Transverse colon (tissue), 4 donors: Measurements from ENCODE around the gene FKRP. TPM values are rescaled to one million over a fixed set of nuclear protein-coding genes. Genes with fewer than 3 reads are reported as not detected.
A peak's percentile ranks its signal among the peaks of the same experiment; 100 is the strongest.

Experiments
- DNase-seq: peaks from one replicate; pipeline ENCODE4 v3.0.0-alpha.2; 2019
- H3K27ac ChIP-seq, 4 donors: fragments of 200-600 bp; sonication (generic); 2 replicates each; pipeline ENCODE4 v1.5.1; 2016 to 2018; ENCODE audit warnings: inconsistent platforms in 4 of 4
- H3K27me3 ChIP-seq: fragments of 200-600 bp; sonication (generic); 2 replicates; pipeline ENCODE4 v1.5.1; 2017; ENCODE audit warnings: inconsistent platforms
- H3K36me3 ChIP-seq, 4 donors: fragments of 200-600 bp; sonication (generic); 2 replicates each; pipeline ENCODE4 v1.5.1; 2017 to 2019; ENCODE audit warnings: inconsistent platforms in 4 of 4
- H3K4me1 ChIP-seq, 4 donors: fragments of 200-600 bp; sonication (generic); 2 replicates each; pipeline ENCODE4 v1.5.1; 2017 to 2020; ENCODE audit warnings: inconsistent platforms in 4 of 4
- H3K4me3 ChIP-seq, 4 donors: fragments of 200-600 bp; sonication (generic); 1 replicate in 1 of 4; 2 replicates in 3 of 4; pipeline versions ENCODE4 v1.5.1 to v1.6.1; 2017 to 2019; ENCODE audit warnings: inconsistent platforms in 4 of 4
- H3K9me3 ChIP-seq, 2 donors: fragments of 200-600 bp; sonication (generic); 2 replicates each; pipeline ENCODE4 v1.5.1; 2017 to 2019; ENCODE audit warnings: inconsistent platforms in 2 of 2
- CTCF ChIP-seq, 5 experiments: fragments of 200-600 bp in 3 of 5; fragments of 450-650 bp in 2 of 5; sonication (generic) in 3 of 5; IDR thresholded peaks; 1 replicate in 2 of 5; 2 replicates in 3 of 5; pipeline ENCODE4 v1.5.1; 2016 to 2017; ENCODE audit warnings: antibody characterized with exemption in 5 of 5, inconsistent platforms in 3 of 5, mild to moderate bottlenecking in 2 of 5, moderate library complexity in 1 of 5
- EP300 ChIP-seq: sonication (generic); formaldehyde crosslinking; IDR thresholded peaks from one replicate; pipeline ENCODE4 v1.6.1; 2017; ENCODE audit warnings: antibody characterized with exemption, low read depth
- POLR2A ChIP-seq: fragments of 450-650 bp; IDR thresholded peaks from one replicate; pipeline ENCODE4 v1.6.1; 2016; ENCODE audit warnings: antibody characterized with exemption, mild to moderate bottlenecking, moderate library complexity
- POLR2AphosphoS5 ChIP-seq, 3 donors: sonication (generic); formaldehyde crosslinking; IDR thresholded peaks; one replicate each; pipeline ENCODE4 v1.6.1; 2016; ENCODE audit warnings: antibody characterized with exemption in 3 of 3
- WGBS, 2 donors: methylation state at CpG; one replicate each; pipeline ENCODE4 v1.1.5; 2018; ENCODE audit warnings: low coverage in 1 of 2; 5-methylcytosine and 5-hydroxymethylcytosine counted together
- in situ Hi-C, 4 donors: fragments of 200-750 bp; cut with MboI; loops; one replicate each; pipeline versions ENCODE4 v1.15.0 to v1.15.1; 2017; ENCODE audit warnings: low sequenced_read_pairs in 3 of 4, low pct_ligation_motif_present in 1 of 4, low pct_unique_long_range_greater_than_20kb in 1 of 4
- intact Hi-C: fragments of 100-400 bp; cut with DNase I; formaldehyde crosslinking; loops from one replicate; pipeline ENCODE4 v1.15.1; 2023; ENCODE audit warnings: low total_unique reads
- total RNA-seq, 4 donors: library from RNA; depleted of rRNA; stranded (reverse); fragments of >200 nt; gene quantifications; one replicate each; pipeline ENCODE4 v1.1.0, GENCODE V29; 2016

FKRP gene
- total RNA-seq = 10 to 100 TPM in 3 of 4 donors, 1 to 10 TPM in 1; 9.7 to 16.1 (median 11.8) TPM

- H3K27me3 ChIP-seq = no peaks in the 10 kb centered on the region
- DNase-seq = no peak
- peaks cover 11 to 34% (median 19%) of the 10 kb centered on the region in 4 donors for H3K4me1 ChIP-seq
- H3K36me3 ChIP-seq = no peaks in the 10 kb centered on the region
- no peaks in the 10 kb centered on the region for H3K9me3 ChIP-seq
- WGBS, 2 donors = 1% methylated on average over 53 of the region's 68 CpGs; no CpG with 5 or more reads in 1 of the 2 donors
- peak within 1 kb of the TSS; percentile 92 to 100 (median 96) for H3K4me3 ChIP-seq
- in situ Hi-C loops = no loop called here
- intact Hi-C loops = loop anchor here (5.0 kb wide), 2 partner anchors 43 to 143 kb away; partner anchors contain the start of gene CALM3
- no peak for TF ChIP-seq EP300
- TF ChIP-seq POLR2AphosphoS5 (IDR thresholded peaks at IDR 0.05) = no peak
- TF ChIP-seq CTCF (IDR thresholded peaks at IDR 0.05) = no peak
- TF ChIP-seq POLR2A = no peak
- H3K27ac ChIP-seq = peak within 1 kb of the TSS; percentile 88 to 96 (median 94)
These were observed at the start of gene FKRP for GRCh38 chr19:46745521-46746280. Gene FKRP (plus strand): TSS chr19:46746057. CDS start chr19:46755451, 9,394 bp downstream.

GRCh38 chr19:46696866-46697203 lies 49.0 kb upstream of the FKRP start:
- in situ Hi-C loops (no loop called here), intact Hi-C loops (no loop called here)
- Histone ChIP-seq H3K9me3 (no peaks in the 10 kb centered on the region), H3K4me1 (peaks cover 0 to 10% (median 6%) of the 10 kb centered on the region in 4 donors), H3K4me3 (no peak overlapping the region), H3K36me3 (peaks cover 0 to 78% (median 32%) of the 10 kb centered on the region in 4 donors), H3K27ac (peak overlapping the region in 3 of 4 donors; percentile 9 to 27 (median 22)), H3K27me3 (no peaks in the 10 kb centered on the region)
- TF ChIP-seq CTCF (IDR thresholded peaks at IDR 0.05) (no peak), POLR2A (no peak), POLR2AphosphoS5 (IDR thresholded peaks at IDR 0.05) (no peak), EP300 (no peak)
- 67 to 84% methylated on average over 2 to 9 of the region's 9 CpGs for WGBS, 2 donors
- DNase-seq = no peak

GRCh38 chr19:46697204-46697960 lies 48.5 kb upstream of the FKRP start:
- intact Hi-C loops (no loop called here), in situ Hi-C loops (no loop called here)
- Histone ChIP-seq H3K27me3 (no peaks in the 10 kb centered on the region), H3K4me1 (peaks cover 0 to 10% (median 6%) of the 10 kb centered on the region in 4 donors), H3K27ac (peak overlapping the region in 3 of 4 donors; percentile 9 to 27 (median 22)), H3K9me3 (no peaks in the 10 kb centered on the region), H3K36me3 (peaks cover 0 to 78% (median 32%) of the 10 kb centered on the region in 4 donors), H3K4me3 (no peak overlapping the region)
- 40 to 43% methylated on average over 9 to 39 of the region's 39 CpGs for WGBS, 2 donors
- peak; percentile 96 for DNase-seq
- TF ChIP-seq CTCF (IDR thresholded peaks at IDR 0.05) (no peak), POLR2AphosphoS5 (IDR thresholded peaks at IDR 0.05) (no peak)
